ENCODE data around the gene LRCH1. TPM values are rescaled to one million over a fixed set of nuclear protein-coding genes. Genes with fewer than 3 reads are reported as not detected.
"Not testable (repeated sequence)": the region's sequence is repeated elsewhere in the genome, so short reads cannot be mapped to it uniquely, and the experiment has no call there.

The LRCH1 gene
- total RNA-seq, 1 experiment from 2014 or later: 16.5 TPM

- Mint-ChIP-seq H3K27ac (ENCODE audit: low read depth, unreplicated experiment) (no peak overlapping the region), H3K4me3 (ENCODE audit: unreplicated experiment) (no peak overlapping the region), H3K27me3 (ENCODE audit: insufficient read depth, unreplicated experiment) (peaks cover 47% of the 10 kb centered on the region), H3K36me3 (ENCODE audit: insufficient read depth, unreplicated experiment) (no peaks in the 10 kb centered on the region), H3K9me3 (ENCODE audit: unreplicated experiment) (no peaks in the 10 kb centered on the region), H3K4me1 (ENCODE audit: insufficient read depth, unreplicated experiment) (no peaks in the 10 kb centered on the region)
- DNase-seq (ENCODE audit: unreplicated experiment): no peak
- ChIA-PET POLR2A (no interaction called here), CTCF (no interaction called here)
- TF ChIP-seq CTCF (IDR thresholded peaks at IDR 0.05; ENCODE audit: unreplicated experiment): no peak
- intact Hi-C loops (cut with micrococcal nuclease): no loop called here
- BruUV-seq (replicated peaks): no TSS peak
These were observed 37.2 kb upstream of the LRCH1 start for GRCh38 chr13:46515803-46516202.

- intact Hi-C loops (cut with micrococcal nuclease): no loop called here
These were observed 36.2 kb upstream of the LRCH1 start for GRCh38 chr13:46516599-46517338.

GRCh38 chr13:46517748-46518147 lies 35.2 kb upstream of the LRCH1 start:
- H3K4me1 Mint-ChIP-seq (ENCODE audit: insufficient read depth, unreplicated experiment); DNase-seq (ENCODE audit: unreplicated experiment); H3K27ac Mint-ChIP-seq (ENCODE audit: low read depth, unreplicated experiment); intact Hi-C loops (cut with micrococcal nuclease); H3K9me3 Mint-ChIP-seq (ENCODE audit: unreplicated experiment); POLR2A ChIA-PET; H3K4me3 Mint-ChIP-seq (ENCODE audit: unreplicated experiment); BruUV-seq (replicated peaks); H3K36me3 Mint-ChIP-seq (ENCODE audit: insufficient read depth, unreplicated experiment): not testable (repeated sequence)
- CTCF ChIA-PET: interaction anchor here (0.6 to 0.7 kb wide), 2 partner anchors 151 to 1549 kb away, joined by 3 to 4 read pairs; no protein-coding TSS in a partner anchor
- peaks cover 53% of the 10 kb centered on the region for H3K27me3 Mint-ChIP-seq (ENCODE audit: insufficient read depth, unreplicated experiment)

More at GRCh38 chr13:46516599-46517338, 36.2 kb upstream of the LRCH1 start:
- POLR2A ChIA-PET: no interaction called here
- Mint-ChIP-seq H3K36me3 (ENCODE audit: insufficient read depth, unreplicated experiment) (no peaks in the 10 kb centered on the region), H3K4me1 (ENCODE audit: insufficient read depth, unreplicated experiment) (no peaks in the 10 kb centered on the region), H3K4me3 (ENCODE audit: unreplicated experiment) (no peak overlapping the region), H3K9me3 (ENCODE audit: unreplicated experiment) (no peaks in the 10 kb centered on the region), H3K27me3 (ENCODE audit: insufficient read depth, unreplicated experiment) (peaks cover 47% of the 10 kb centered on the region), H3K27ac (ENCODE audit: low read depth, unreplicated experiment) (no peak overlapping the region)
- TF ChIP-seq CTCF (IDR thresholded peaks at IDR 0.05; ENCODE audit: unreplicated experiment): no peak
- no peak for DNase-seq (ENCODE audit: unreplicated experiment)
- no TSS peak for BruUV-seq (replicated peaks)
- CTCF ChIA-PET: interaction anchor here (0.8 kb wide), 1 partner anchor 309 kb away, joined by 3 read pairs; no protein-coding TSS in a partner anchor

- BruUV-seq (replicated peaks): no TSS peak
These were observed 33.8 kb upstream of the LRCH1 start for GRCh38 chr13:46519182-46519581.

More at GRCh38 chr13:46519182-46519581, 33.8 kb upstream of the LRCH1 start:
- no peak for TF ChIP-seq CTCF (IDR thresholded peaks at IDR 0.05; ENCODE audit: unreplicated experiment)
- Mint-ChIP-seq H3K4me1 (ENCODE audit: insufficient read depth, unreplicated experiment) (no peaks in the 10 kb centered on the region), H3K4me3 (ENCODE audit: unreplicated experiment) (no peak overlapping the region), H3K27me3 (ENCODE audit: insufficient read depth, unreplicated experiment) (peaks cover 61% of the 10 kb centered on the region), H3K36me3 (ENCODE audit: insufficient read depth, unreplicated experiment) (no peaks in the 10 kb centered on the region), H3K27ac (ENCODE audit: low read depth, unreplicated experiment) (no peak overlapping the region), H3K9me3 (ENCODE audit: unreplicated experiment) (no peaks in the 10 kb centered on the region)
- POLR2A ChIA-PET: no interaction called here
- CTCF ChIA-PET: no interaction called here
- no peak for DNase-seq (ENCODE audit: unreplicated experiment)
- intact Hi-C loops (cut with micrococcal nuclease): no loop called here
